ENCODE data around the gene GTF2H2C.
"Not testable (repeated sequence)": the region's sequence is repeated elsewhere in the genome, so short reads cannot be mapped to it uniquely, and the experiment has no call there.

The GTF2H2C gene

DNA sequence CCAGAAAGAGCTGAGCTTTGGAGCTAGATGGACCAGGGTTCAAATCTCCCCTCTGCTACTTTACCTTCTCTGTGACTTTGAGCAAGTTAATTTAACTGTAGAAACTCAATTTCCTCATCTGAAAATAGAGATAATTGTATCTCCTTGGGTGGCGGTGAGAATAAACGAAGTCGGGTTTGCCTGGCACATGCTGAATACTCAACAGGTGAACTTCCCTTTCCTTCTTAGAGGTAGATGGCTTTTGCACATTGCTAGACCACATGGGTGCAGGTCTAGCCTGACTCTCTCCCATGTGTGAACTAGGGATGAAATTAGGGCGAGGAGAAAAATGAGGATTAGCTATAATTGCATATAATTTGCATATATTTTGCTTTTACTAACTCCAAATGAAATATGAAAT, 31.4 kb upstream of the GTF2H2C start:
- no peak overlapping the region for H3K27ac Mint-ChIP-seq
- peaks cover 6% of the 10 kb centered on the region for H3K36me3 Mint-ChIP-seq (ENCODE audit: low read depth)
- H3K4me1 Mint-ChIP-seq: no peaks in the 10 kb centered on the region
- TF ChIP-seq, protein P1, sequence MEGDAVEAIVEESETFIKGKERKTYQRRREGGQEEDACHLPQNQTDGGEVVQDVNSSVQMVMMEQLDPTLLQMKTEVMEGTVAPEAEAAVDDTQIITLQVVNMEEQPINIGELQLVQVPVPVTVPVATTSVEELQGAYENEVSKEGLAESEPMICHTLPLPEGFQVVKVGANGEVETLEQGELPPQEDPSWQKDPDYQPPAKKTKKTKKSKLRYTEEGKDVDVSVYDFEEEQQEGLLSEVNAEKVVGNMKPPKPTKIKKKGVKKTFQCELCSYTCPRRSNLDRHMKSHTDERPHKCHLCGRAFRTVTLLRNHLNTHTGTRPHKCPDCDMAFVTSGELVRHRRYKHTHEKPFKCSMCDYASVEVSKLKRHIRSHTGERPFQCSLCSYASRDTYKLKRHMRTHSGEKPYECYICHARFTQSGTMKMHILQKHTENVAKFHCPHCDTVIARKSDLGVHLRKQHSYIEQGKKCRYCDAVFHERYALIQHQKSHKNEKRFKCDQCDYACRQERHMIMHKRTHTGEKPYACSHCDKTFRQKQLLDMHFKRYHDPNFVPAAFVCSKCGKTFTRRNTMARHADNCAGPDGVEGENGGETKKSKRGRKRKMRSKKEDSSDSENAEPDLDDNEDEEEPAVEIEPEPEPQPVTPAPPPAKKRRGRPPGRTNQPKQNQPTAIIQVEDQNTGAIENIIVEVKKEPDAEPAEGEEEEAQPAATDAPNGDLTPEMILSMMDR (IDR thresholded peaks at IDR 0.05; ENCODE audit: unreplicated experiment in 3 of 3): no peak
- H3K4me3 Mint-ChIP-seq: no peak overlapping the region
- no peaks in the 10 kb centered on the region for H3K27me3 Mint-ChIP-seq (ENCODE audit: low read depth)
- H3K9me3 Mint-ChIP-seq: no peaks in the 10 kb centered on the region

DNA sequence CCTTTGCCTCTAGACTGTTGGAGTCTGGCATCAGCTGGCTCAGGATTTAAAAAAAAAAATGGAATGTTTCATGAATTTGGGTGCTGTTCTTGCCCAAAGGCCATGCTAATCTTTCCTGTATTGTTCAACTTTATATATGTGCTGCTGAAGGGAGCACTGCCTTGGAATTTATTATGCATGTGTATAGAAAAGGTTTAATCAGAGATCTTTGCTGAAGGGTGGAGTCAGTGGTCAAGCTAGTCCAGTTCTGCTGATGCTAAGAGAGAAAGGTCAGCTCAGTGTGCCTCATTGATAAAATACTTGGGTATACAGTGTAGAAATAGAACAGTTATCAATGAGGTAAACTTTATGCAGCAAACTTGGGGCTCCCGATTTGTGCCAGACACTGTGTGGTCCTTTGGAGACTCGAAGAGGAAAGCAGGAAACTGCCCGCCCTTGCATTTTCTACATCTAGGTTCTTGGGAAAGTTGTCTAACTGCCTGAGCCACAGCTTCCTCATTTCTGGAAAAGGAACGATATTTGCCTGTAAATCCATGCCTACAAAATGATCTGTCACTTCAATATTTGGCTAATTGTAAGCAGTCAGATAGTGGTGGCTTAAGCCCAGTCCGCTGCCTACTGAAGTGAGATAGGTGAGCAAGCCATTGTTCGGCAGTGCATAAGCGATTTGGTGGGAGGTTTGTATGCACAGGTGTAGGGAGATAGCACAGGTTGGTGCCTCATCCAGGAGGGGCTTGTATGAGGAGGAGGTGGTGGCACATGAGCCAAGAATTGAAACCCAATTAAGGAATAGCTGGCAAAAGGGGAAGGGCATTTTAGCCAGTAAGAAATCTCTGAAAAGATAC, 29.2 kb upstream of the GTF2H2C start:
- H3K4me1 Mint-ChIP-seq: no peaks in the 10 kb centered on the region

DNA sequence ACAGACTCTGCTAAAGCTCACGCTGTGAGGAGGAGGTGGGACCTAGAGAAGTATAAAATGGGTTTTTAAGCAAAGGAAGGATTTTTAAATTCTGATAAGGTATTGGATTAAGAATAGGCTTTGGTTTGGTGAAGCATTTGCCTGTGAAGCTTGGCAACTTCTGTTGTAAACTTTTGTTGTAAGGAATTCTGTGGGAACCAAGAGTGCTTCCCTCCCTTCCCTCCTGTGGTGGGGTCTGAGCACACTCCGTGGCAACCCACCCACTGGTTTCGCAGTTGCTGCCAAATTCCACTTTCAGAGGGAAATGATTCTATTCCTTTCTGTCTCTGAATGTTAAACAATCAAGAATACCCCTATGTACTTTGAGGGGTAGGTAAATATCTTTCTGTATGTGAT, 28.6 kb upstream of the GTF2H2C start:
- Mint-ChIP-seq H3K27ac (peak overlapping the region in 1 of 3 experiments; percentile 26), H3K9me3 (no peaks in the 10 kb centered on the region), H3K4me1 (no peaks in the 10 kb centered on the region), H3K27me3 (ENCODE audit: low read depth) (no peaks in the 10 kb centered on the region), H3K4me3 (no peak overlapping the region), H3K36me3 (ENCODE audit: low read depth) (peaks cover 2% of the 10 kb centered on the region)
- TF ChIP-seq, protein P1 (IDR thresholded peaks at IDR 0.05; ENCODE audit: unreplicated experiment in 3 of 3): no peak

More for the DNA sequence above, 29.2 kb upstream of the GTF2H2C start:
- TF ChIP-seq, protein P1 (IDR thresholded peaks at IDR 0.05; ENCODE audit: unreplicated experiment in 3 of 3): no peak
- Mint-ChIP-seq H3K27ac (no peak overlapping the region), H3K9me3 (no peaks in the 10 kb centered on the region), H3K27me3 (ENCODE audit: low read depth) (no peaks in the 10 kb centered on the region), H3K36me3 (ENCODE audit: low read depth) (peaks cover 6% of the 10 kb centered on the region), H3K4me3 (no peak overlapping the region)

DNA sequence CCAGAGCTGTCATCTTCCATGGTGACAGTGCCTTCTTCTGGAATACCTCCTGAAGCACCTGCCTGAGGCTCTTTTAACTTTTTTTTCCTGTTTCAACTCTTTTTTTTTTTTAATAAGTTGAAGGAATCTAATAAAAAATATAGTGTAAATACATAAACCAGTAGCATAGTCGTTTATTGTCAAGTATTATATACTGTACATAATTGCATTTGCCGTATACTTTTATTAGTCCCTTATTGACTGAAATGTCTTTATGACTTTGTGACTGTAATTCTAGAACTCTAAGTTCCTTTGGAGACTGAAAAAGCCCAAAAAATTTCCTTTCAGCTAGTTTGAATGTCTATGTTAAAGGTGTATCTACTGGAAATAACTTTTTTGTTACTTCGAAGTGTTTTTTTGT, 22.1 kb upstream of the GTF2H2C start:
- H3K4me1 Mint-ChIP-seq; H3K36me3 Mint-ChIP-seq (ENCODE audit: low read depth); H3K27ac Mint-ChIP-seq; H3K4me3 Mint-ChIP-seq; H3K27me3 Mint-ChIP-seq (ENCODE audit: low read depth); H3K9me3 Mint-ChIP-seq: not testable (repeated sequence)

DNA sequence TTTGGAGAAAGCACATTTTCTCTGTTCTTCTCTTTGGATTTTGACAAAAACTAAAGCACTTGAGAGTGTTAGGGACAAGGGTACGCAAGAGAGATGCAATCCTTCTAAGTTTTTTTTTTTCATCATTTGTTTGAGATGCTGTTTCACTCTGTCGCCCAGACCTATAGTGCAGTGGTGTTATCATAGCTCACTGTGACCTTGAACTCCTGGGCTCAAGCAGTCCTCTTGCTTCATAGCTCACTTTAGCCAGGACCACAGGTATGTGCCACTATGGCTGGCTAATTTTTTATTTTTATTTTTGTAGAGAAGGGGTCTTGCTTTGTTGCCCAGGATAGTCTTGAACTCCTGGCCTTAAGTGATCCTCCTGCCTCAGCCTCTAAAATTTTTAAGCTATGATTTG, 21.3 kb upstream of the GTF2H2C start:
- H3K27ac Mint-ChIP-seq; H3K27me3 Mint-ChIP-seq (ENCODE audit: low read depth); H3K4me3 Mint-ChIP-seq; H3K4me1 Mint-ChIP-seq; H3K9me3 Mint-ChIP-seq; H3K36me3 Mint-ChIP-seq (ENCODE audit: low read depth): not testable (repeated sequence)

DNA sequence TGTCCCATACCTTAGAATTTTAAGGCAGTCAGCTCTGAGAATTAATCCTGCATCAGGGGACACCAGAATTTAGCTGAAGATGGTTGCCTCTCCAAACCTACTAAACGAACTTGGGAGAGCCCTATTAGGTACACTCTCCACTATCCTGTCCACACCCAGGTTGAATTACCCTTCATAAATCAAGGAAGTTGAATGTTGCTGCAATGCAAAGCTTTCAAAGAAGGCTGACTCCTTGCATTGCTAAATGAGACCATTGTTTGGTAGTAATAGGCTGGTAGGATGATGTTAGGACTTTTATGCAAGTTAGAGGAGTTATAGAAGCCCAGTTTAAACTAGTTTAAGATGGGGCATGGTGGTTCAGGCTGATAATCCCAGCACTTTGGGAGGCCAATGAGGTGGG, 18.6 kb upstream of the GTF2H2C start:
- H3K27me3 Mint-ChIP-seq (ENCODE audit: low read depth); H3K27ac Mint-ChIP-seq; H3K9me3 Mint-ChIP-seq; H3K4me1 Mint-ChIP-seq; H3K4me3 Mint-ChIP-seq; H3K36me3 Mint-ChIP-seq (ENCODE audit: low read depth): not testable (repeated sequence)

DNA sequence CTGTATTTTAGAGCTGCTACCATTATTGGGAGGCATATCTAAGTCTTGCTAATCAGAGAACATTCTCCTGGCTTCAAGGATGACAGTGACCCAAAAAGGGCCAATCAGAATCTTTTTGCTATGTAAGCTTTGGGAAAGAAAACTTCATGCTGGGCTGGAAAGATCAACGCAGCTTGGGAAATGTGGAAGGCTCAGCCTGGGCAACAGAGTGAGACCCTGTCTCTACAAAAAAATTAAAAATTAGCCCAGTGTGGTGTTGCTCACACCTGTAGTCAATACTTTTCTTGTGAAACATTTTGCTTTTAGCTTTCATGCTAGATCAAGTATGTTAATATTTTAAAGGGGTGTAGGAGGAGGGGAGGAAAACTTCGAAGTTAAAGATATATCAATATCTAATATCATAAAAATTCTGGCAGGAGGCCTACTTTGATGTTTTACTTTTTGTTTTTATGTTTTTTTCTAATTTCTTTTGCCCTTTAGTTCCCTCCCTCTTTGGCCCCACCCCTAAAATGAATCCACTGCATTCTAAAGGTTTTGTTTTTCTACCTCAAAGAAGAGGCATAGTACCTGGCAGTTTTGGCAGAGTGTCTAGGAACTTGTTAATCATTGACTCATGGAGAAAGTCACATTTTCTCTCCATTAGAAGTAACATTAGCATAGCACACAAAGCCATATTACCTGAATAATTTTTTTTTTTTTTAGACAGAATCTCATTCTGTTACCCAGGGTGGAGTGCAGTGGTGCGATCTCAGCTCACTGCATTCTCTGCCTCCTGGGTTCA, 17.0 kb upstream of the GTF2H2C start:
- H3K27ac Mint-ChIP-seq; H3K9me3 Mint-ChIP-seq; H3K4me1 Mint-ChIP-seq; H3K27me3 Mint-ChIP-seq (ENCODE audit: low read depth); H3K36me3 Mint-ChIP-seq (ENCODE audit: low read depth); H3K4me3 Mint-ChIP-seq: not testable (repeated sequence)

DNA sequence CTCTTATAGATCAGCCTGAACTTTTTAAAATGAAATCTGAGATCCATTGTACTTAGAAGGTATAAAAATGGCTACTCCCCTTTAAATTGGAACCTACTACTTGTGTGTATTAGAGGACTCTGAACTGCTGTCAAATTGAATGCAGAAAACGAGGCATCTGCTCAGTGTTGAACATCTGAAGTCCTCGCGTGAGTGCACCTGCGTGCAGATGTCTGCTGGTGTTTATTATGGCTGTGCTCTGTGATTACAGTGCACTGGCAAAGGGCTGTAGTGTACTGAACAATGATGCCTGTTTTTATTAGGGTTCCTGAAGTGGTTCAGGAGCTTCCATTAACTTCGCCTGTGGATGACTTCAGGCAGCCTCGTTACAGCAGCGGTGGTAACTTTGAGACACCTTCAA, 15.4 kb upstream of the GTF2H2C start:
- not testable (repeated sequence) for H3K36me3 Mint-ChIP-seq (ENCODE audit: low read depth); H3K27me3 Mint-ChIP-seq (ENCODE audit: low read depth); H3K9me3 Mint-ChIP-seq; H3K4me1 Mint-ChIP-seq; H3K4me3 Mint-ChIP-seq; H3K27ac Mint-ChIP-seq

DNA sequence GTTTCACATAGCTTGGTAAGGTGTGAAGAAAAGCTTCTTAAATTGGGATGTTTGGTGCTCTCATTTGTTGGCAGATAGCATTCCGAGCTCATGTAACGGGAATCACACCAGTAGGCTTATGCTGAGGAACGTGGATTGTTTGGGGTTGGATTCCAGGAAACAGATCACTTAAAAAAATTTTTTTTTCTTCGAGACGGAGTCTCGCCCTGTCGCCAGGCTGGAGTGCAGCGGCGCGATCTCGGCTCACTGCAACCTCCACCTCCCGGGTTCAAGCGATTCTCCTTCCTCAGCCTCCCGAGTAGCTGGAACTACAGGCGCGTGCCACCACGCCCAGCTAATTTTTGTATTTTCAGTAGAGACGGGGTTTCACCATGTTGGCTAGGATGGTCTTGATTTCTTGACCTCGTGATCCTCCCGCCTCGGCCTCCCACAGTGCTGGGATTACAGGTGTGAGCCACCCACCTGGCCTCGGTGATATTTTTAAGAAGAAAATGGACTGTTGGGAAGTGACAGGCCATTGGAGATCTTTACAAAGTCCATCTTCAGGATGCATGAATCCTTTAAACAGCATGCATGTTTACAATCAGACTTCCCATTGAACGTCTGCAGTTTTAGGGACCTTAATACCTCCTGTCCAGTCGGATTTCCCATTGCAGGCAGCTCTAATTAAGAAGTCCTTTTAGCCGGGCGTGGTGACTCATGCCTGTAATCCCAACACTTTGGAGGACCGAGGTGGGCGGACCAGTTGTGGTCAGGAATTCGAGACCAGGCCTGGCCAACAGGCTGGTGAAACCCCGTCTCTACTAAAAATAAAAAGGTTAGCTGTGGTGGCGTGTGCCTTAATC, 818 bp downstream of the GTF2H2C start:
- not testable (repeated sequence) for H3K27me3 Mint-ChIP-seq (ENCODE audit: low read depth); H3K9me3 Mint-ChIP-seq; H3K27ac Mint-ChIP-seq; H3K4me1 Mint-ChIP-seq; H3K36me3 Mint-ChIP-seq (ENCODE audit: low read depth)
- H3K4me3 Mint-ChIP-seq: peak overlapping the region; percentile 65 to 74 (median 68)

DNA sequence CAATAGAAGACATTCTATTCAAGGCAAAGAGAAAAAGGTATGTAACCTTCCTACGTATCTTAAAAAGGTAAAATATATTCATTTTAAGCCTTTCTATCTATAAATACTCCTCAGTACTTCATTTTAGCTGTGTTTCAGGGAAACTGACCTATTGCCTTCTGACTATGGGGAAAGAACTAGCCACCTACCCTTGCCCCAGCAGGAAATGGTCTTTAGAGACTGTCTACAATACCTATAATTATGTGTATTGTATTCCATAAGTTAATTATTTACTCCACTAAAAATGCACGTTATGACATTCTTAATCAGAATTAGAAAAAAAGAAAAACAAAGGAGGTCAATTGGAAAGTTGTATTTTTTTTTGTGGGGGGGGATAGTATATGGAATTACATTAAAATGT, 6.2 kb downstream of the GTF2H2C start:
- not testable (repeated sequence) for H3K27ac Mint-ChIP-seq; H3K36me3 Mint-ChIP-seq (ENCODE audit: low read depth); H3K9me3 Mint-ChIP-seq; H3K4me1 Mint-ChIP-seq; H3K4me3 Mint-ChIP-seq; H3K27me3 Mint-ChIP-seq (ENCODE audit: low read depth)

DNA sequence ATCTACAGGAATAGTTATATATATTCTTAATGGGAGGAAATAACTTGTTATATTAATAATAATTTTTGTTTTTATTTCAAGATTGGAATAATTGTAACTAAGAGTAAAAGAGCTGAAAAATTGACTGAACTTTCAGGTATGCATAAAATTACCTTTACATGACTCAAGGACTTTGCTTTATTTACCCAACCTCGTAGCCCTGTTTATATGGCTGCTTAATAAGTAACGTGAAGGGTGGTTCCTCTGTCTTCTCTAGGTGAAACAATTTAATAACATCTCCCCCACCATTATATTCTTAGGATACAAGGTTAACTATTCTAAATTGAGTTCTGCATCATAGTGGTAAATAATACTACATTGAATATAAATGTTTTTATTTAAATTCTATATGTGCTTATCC, 8.1 kb downstream of the GTF2H2C start:
- H3K9me3 Mint-ChIP-seq; H3K4me3 Mint-ChIP-seq; H3K27me3 Mint-ChIP-seq (ENCODE audit: low read depth); H3K36me3 Mint-ChIP-seq (ENCODE audit: low read depth); H3K27ac Mint-ChIP-seq; H3K4me1 Mint-ChIP-seq: not testable (repeated sequence)

Measured in nephron (organoid).